ENCODE data around the gene PRKACB. TPM values are rescaled to one million over a fixed set of nuclear protein-coding genes. Genes with fewer than 3 reads are reported as not detected.

Gene PRKACB
- total and polyA plus RNA-seq, 10 of the 15 experiments (the other 5 are each of a cell fraction or from before 2014, with no cell fraction given): 3.1 to 9.0 (median 7.1) TPM; not detected in 1

DNA sequence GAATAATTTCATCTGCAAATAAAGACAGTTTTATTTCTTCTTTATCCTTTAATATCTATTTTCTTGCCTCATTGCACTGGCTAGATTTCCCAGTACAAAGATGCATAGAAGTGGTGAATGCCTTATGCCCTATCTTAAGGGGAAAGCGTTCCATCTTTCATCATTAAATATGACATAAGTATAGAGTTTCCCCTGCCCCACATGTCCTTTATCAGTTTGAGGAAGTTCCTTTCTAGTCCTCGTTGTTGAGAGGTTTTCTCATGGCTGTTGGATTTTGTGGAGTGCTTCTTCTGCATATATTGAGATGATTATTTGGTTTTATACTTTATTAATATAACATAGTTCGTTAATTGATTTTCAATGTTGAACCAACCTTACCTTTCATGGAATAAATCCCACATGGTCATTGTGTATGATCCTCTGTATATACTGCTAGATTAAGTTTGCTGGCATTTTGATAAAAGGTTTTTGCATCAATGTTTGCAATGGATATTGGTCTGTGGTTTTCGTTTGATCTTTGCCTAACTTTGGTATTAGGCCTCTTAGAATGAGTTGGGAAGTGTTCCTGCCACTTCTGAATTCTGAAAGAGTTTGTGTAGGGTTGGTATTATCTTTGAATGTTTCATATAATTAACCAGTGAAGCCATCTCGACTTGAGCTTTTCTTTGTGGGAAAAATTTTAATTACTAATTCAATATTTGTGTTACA lies 15.6 kb downstream of the PRKACB start:
- Histone ChIP-seq H2AFZ (ENCODE audit: control insufficient read depth, low read depth, low read length) (no peak overlapping the region), H3K36me3 (ENCODE audit: control insufficient read depth in 2 of 2, insufficient read depth in 2 of 2, low read length in 1 of 2) (no peaks in the 10 kb centered on the region), H3K27me3 (replicated peaks in 1 of 2; ENCODE audit: control insufficient read depth in 2 of 2, insufficient read depth in 2 of 2, low read length in 1 of 2) (no peaks in the 10 kb centered on the region), H4K20me1 (ENCODE audit: control insufficient read depth, insufficient read depth) (no peaks in the 10 kb centered on the region), H3K9ac (ENCODE audit: control insufficient read depth, insufficient read depth, low read length) (no peak overlapping the region), H3K27ac (ENCODE audit: control insufficient read depth, insufficient read depth) (no peak overlapping the region), H3K4me2 (ENCODE audit: control insufficient read depth, insufficient read depth) (no peak overlapping the region), H3K9me3 (replicated peaks; ENCODE audit: control insufficient read depth, insufficient read depth, low read length) (no peaks in the 10 kb centered on the region), H3K79me2 (ENCODE audit: control insufficient read depth, insufficient read depth, low read length) (no peaks in the 10 kb centered on the region), H3K4me3 (no peak overlapping the region), H3K4me1 (ENCODE audit: control insufficient read depth, insufficient read depth, low read length) (peaks cover 6% of the 10 kb centered on the region)
- no TSS peak for BruUV-seq (replicated peaks)
- ChIA-PET RAD21 (ENCODE audit: unreplicated experiment) (no interaction called here), SMC1A (ENCODE audit: uncharacterized antibody, unreplicated experiment) (no interaction called here), CTCF (no interaction called here), POLR2A (no interaction called here)
- no peak for FAIRE-seq
- WGBS (ENCODE audit: insufficient coverage, insufficient replicate concordance, low lambda C conversion rate, missing lambda C conversion rate): 69% methylated on average over 5 of the region's 5 CpGs
- ATAC-seq: no peak
- no peak for DNase-seq (ENCODE audit: low read depth, low spot score)
- TF ChIP-seq BRCA1 (IDR thresholded peaks at IDR 0.05; ENCODE audit: low read depth, low read length) (no peak), KLF5 (IDR thresholded peaks at IDR 0.05; ENCODE audit: partially characterized antibody) (no peak), IKZF2 (IDR thresholded peaks at IDR 0.05) (no peak), JUNB (IDR thresholded peaks at IDR 0.05) (no peak), NRF1 (conservative IDR thresholded peaks at IDR 0.05; ENCODE audit: low read depth, low read length) (no peak), BMI1 (IDR thresholded peaks at IDR 0.05; ENCODE audit: borderline replicate concordance) (no peak), CHD2 (IDR thresholded peaks at IDR 0.05; ENCODE audit: borderline replicate concordance, low read depth, low read length) (no peak), IKZF1 (conservative IDR thresholded peaks at IDR 0.05) (no peak)
- TF ChIP-seq, protein P1, sequence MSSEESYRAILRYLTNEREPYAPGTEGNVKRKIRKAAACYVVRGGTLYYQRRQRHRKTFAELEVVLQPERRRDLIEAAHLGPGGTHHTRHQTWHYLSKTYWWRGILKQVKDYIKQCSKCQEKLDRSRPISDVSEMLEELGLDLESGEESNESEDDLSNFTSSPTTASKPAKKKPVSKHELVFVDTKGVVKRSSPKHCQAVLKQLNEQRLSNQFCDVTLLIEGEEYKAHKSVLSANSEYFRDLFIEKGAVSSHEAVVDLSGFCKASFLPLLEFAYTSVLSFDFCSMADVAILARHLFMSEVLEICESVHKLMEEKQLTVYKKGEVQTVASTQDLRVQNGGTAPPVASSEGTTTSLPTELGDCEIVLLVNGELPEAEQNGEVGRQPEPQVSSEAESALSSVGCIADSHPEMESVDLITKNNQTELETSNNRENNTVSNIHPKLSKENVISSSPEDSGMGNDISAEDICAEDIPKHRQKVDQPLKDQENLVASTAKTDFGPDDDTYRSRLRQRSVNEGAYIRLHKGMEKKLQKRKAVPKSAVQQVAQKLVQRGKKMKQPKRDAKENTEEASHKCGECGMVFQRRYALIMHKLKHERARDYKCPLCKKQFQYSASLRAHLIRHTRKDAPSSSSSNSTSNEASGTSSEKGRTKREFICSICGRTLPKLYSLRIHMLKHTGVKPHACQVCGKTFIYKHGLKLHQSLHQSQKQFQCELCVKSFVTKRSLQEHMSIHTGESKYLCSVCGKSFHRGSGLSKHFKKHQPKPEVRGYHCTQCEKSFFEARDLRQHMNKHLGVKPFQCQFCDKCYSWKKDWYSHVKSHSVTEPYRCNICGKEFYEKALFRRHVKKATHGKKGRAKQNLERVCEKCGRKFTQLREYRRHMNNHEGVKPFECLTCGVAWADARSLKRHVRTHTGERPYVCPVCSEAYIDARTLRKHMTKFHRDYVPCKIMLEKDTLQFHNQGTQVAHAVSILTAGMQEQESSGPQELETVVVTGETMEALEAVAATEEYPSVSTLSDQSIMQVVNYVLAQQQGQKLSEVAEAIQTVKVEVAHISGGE (CRISPR knock-in tag; IDR thresholded peaks at IDR 0.05): no peak
- TF ChIP-seq, protein P2, sequence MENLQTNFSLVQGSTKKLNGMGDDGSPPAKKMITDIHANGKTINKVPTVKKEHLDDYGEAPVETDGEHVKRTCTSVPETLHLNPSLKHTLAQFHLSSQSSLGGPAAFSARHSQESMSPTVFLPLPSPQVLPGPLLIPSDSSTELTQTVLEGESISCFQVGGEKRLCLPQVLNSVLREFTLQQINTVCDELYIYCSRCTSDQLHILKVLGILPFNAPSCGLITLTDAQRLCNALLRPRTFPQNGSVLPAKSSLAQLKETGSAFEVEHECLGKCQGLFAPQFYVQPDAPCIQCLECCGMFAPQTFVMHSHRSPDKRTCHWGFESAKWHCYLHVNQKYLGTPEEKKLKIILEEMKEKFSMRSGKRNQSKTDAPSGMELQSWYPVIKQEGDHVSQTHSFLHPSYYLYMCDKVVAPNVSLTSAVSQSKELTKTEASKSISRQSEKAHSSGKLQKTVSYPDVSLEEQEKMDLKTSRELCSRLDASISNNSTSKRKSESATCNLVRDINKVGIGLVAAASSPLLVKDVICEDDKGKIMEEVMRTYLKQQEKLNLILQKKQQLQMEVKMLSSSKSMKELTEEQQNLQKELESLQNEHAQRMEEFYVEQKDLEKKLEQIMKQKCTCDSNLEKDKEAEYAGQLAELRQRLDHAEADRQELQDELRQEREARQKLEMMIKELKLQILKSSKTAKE (IDR thresholded peaks at IDR 0.05; ENCODE audit: low read depth, poor library complexity, severe bottlenecking): no peak
- intact Hi-C loops (cut with micrococcal nuclease; ENCODE audit: unreplicated experiment): no loop called here
- in situ Hi-C loops (cut with MboI): no loop called here
